Activated naive CD4-positive, alpha-beta T cell treated with anti-CD3 and anti-CD28 coated beads, Interleukin-2, amount 10 ng/mL, durations not matched to agents 7 days and 5 days (primary cell): ENCODE results near the gene PDC.

ENCODE experiments used
- CTCF ChIA-PET: fragments of 350-600 bp; sonication (Branson Sonifier 250); formaldehyde crosslinking; loops from one replicate; lab custom pipeline; 2021; ENCODE audit warnings: antibody characterized with exemption; lab: Charles Lee
- DNase-seq: peaks from one replicate; pipeline ENCODE4 v3.0.0-alpha.2; 2020
- H3K27ac Mint-ChIP-seq: one replicate; pipeline ENCODE4 v1.8.0; 2021; ENCODE audit warnings: mild to moderate bottlenecking, moderate library complexity, mixed read lengths
- H3K27me3 Mint-ChIP-seq: one replicate; pipeline ENCODE4 v1.8.0; 2021; ENCODE audit warnings: mild to moderate bottlenecking, mixed read lengths
- H3K36me3 Mint-ChIP-seq: one replicate; pipeline ENCODE4 v1.8.0; 2021; ENCODE audit warnings: mixed read lengths
- H3K4me1 Mint-ChIP-seq: one replicate; pipeline ENCODE4 v1.8.0; 2021; ENCODE audit warnings: mixed read lengths
- H3K4me3 Mint-ChIP-seq: one replicate; pipeline ENCODE4 v1.8.0; 2021; ENCODE audit warnings: mild to moderate bottlenecking, moderate library complexity, mixed read lengths
- H3K9me3 Mint-ChIP-seq: one replicate; pipeline ENCODE4 v1.8.0; 2021; ENCODE audit warnings: mixed read lengths

Gene PDC

GRCh38 chr1:186443638-186444037 is 17.3 kb downstream of the PDC start:
- Mint-ChIP-seq H3K4me3 (no peak overlapping the region), H3K27ac (no peak overlapping the region), H3K9me3 (no peaks in the 10 kb centered on the region), H3K4me1 (peaks cover 9% of the 10 kb centered on the region), H3K27me3 (no peaks in the 10 kb centered on the region), H3K36me3 (no peaks in the 10 kb centered on the region)
- no peak for DNase-seq
- CTCF ChIA-PET = interaction anchor here (1.3 kb wide), 1 partner anchor 40 kb away, joined by 4 read pairs; no protein-coding TSS in a partner anchor

DNA sequence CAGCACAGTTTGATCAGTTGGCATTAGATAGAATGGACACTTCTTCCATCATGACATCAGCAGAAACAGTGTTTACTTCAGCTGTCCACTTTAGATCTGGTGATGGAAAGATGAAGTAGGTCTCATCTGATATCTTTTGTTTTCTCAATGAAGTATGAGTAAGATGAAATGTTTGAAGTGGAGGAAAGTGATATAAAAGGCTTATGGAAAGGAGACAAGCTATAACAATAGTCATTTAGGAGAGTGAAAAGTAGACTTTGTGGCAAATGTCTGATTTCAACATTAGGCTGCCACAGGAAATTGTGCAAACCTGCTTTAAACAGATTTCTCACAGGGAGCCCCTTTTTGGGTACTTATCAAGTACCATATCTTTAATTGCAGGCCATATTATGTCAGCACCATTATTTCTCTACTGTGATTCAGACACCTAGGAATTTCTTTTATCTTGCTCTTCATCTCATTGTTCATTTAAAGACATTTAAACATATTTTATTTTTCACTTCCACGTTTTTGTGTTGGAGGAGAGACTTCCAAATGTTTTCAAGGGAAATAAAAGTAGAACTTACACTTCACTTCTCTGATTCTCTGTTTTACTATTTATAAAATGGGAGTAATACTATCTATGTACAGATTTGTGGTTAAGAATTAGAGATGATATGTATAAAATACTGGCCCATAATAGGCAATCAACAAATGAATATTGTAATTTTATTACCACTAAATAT is 18.1 kb downstream of the PDC start:
- Mint-ChIP-seq H3K4me3 (no peak overlapping the region), H3K4me1 (peaks cover 9% of the 10 kb centered on the region), H3K36me3 (no peaks in the 10 kb centered on the region), H3K27ac (no peak overlapping the region), H3K9me3 (no peaks in the 10 kb centered on the region), H3K27me3 (no peaks in the 10 kb centered on the region)
- CTCF ChIA-PET = no interaction called here
- DNase-seq = no peak

- CTCF ChIA-PET = no interaction called here
- H3K27me3 Mint-ChIP-seq = no peaks in the 10 kb centered on the region
- H3K36me3 Mint-ChIP-seq = no peaks in the 10 kb centered on the region
- H3K4me1 Mint-ChIP-seq = peaks cover 9% of the 10 kb centered on the region
- DNase-seq = no peak
- H3K27ac Mint-ChIP-seq = no peak overlapping the region
- H3K4me3 Mint-ChIP-seq = no peak overlapping the region
- no peaks in the 10 kb centered on the region for H3K9me3 Mint-ChIP-seq
Measured at GRCh38 chr1:186440584-186440983, 20.3 kb downstream of the PDC start.

- H3K27me3 Mint-ChIP-seq = no peaks in the 10 kb centered on the region
- no peaks in the 10 kb centered on the region for H3K9me3 Mint-ChIP-seq
- CTCF ChIA-PET = no interaction called here
- H3K27ac Mint-ChIP-seq = no peak overlapping the region
- no peaks in the 10 kb centered on the region for H3K36me3 Mint-ChIP-seq
- no peak overlapping the region for H3K4me3 Mint-ChIP-seq
- no peak for DNase-seq
- peaks cover 9% of the 10 kb centered on the region for H3K4me1 Mint-ChIP-seq
Measured at GRCh38 chr1:186438567-186438966, 22.3 kb downstream of the PDC start.

- CTCF ChIA-PET = no interaction called here
- H3K9me3 Mint-ChIP-seq = no peaks in the 10 kb centered on the region
- no peaks in the 10 kb centered on the region for H3K4me1 Mint-ChIP-seq
- DNase-seq = no peak
- no peaks in the 10 kb centered on the region for H3K27me3 Mint-ChIP-seq
- no peak overlapping the region for H3K27ac Mint-ChIP-seq
- no peak overlapping the region for H3K4me3 Mint-ChIP-seq
- H3K36me3 Mint-ChIP-seq = no peaks in the 10 kb centered on the region
Measured at GRCh38 chr1:186435336-186435735, 25.6 kb downstream of the PDC start.

GRCh38 chr1:186429017-186429416 is 31.9 kb downstream of the PDC start:
- no peaks in the 10 kb centered on the region for H3K27me3 Mint-ChIP-seq
- H3K4me1 Mint-ChIP-seq = peaks cover 16% of the 10 kb centered on the region
- no peak overlapping the region for H3K4me3 Mint-ChIP-seq
- peaks cover 21% of the 10 kb centered on the region for H3K36me3 Mint-ChIP-seq
- no peak overlapping the region for H3K27ac Mint-ChIP-seq
- CTCF ChIA-PET = no interaction called here
- no peak for DNase-seq
- no peaks in the 10 kb centered on the region for H3K9me3 Mint-ChIP-seq

DNA sequence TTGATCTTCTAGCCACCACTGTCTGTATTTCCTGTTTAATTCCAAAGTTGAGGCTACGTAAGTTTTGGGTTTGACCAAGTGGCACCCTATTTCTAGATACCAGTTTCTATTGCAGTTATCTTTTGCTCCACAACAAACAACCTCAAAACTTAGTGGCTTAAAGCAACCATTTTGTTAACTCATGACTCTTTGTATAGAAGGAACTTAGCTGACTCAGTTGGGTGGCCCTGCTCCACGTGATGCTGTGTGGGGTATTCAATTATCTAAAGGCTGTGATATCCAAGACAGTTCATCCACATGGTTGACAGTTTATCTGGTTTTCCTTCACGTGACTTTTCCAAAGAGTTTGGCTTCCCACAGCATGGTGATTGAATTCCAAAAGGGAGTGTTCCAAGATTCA is 34.8 kb downstream of the PDC start:
- Mint-ChIP-seq H3K36me3 (peaks cover 22% of the 10 kb centered on the region), H3K9me3 (no peaks in the 10 kb centered on the region), H3K4me3 (no peak overlapping the region), H3K4me1 (peaks cover 25% of the 10 kb centered on the region), H3K27ac (peak overlapping the region; percentile 24), H3K27me3 (no peaks in the 10 kb centered on the region)
- CTCF ChIA-PET = interaction anchor here (1.5 kb wide), 1 partner anchor 10 kb away, joined by 3 read pairs; no protein-coding TSS in a partner anchor
- no peak for DNase-seq

- H3K4me1 Mint-ChIP-seq = peaks cover 36% of the 10 kb centered on the region
- no peak overlapping the region for H3K27ac Mint-ChIP-seq
- H3K9me3 Mint-ChIP-seq = no peaks in the 10 kb centered on the region
- no peaks in the 10 kb centered on the region for H3K27me3 Mint-ChIP-seq
- no peak for DNase-seq
- peaks cover 28% of the 10 kb centered on the region for H3K36me3 Mint-ChIP-seq
- CTCF ChIA-PET = interaction anchor here (1.0 kb wide), 1 partner anchor 20 kb away, joined by 3 read pairs; no protein-coding TSS in a partner anchor
- no peak overlapping the region for H3K4me3 Mint-ChIP-seq
Measured at GRCh38 chr1:186424539-186424938, 36.4 kb downstream of the PDC start.

DNA sequence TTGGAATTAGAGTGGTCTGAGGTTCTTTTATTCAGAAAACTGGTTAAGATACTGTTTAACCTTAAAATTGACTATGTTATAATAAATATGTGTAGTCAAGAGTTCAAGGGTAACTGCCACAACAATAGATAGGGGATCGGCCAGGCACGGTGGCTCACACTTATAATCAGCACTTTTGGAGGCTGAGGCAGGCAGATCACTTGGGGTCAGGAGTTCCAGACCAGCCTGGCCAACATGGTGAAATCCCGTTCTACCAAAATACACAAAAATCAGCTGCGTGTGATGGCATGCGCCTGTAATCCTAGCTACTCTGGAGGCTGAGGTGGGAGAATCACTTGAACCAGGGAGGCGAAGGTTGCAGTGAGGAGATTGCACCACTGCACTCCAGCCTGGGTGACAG is 39.5 kb downstream of the PDC start:
- Mint-ChIP-seq H3K9me3 (no peaks in the 10 kb centered on the region), H3K27me3 (no peaks in the 10 kb centered on the region), H3K4me1 (peaks cover 43% of the 10 kb centered on the region), H3K36me3 (peaks cover 37% of the 10 kb centered on the region), H3K27ac (peak overlapping the region; percentile 90), H3K4me3 (no peak overlapping the region)
- no peak for DNase-seq
- CTCF ChIA-PET = interaction anchor here (0.9 to 1.6 kb wide), 3 partner anchors 12 to 46 kb away, joined by 3 to 6 read pairs (median 4); partner anchors contain the start of genes ODR4 and TPR

DNA sequence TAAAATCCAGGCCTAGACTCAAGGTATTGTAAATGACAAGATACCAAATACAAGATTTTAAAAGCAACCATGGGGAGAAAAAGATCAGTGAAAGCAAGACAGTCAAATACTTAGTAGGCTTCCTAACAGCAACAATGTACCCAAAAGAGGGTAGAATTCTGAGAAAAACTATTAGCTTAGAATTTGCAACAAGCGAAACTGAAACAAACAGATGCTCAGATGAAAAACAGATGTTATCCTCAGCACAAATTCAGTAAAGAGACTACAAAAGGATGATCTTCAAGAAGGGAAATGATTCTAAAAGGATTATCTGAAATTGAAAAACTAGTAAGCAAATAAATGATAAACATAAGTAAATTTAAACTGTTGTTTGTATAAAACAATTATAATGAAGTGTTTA is 40.0 kb downstream of the PDC start:
- no peak for DNase-seq
- Mint-ChIP-seq H3K4me3 (peak overlapping the region; percentile 46), H3K4me1 (peaks cover 38% of the 10 kb centered on the region), H3K9me3 (no peaks in the 10 kb centered on the region), H3K36me3 (peaks cover 33% of the 10 kb centered on the region), H3K27ac (peak overlapping the region; percentile 90), H3K27me3 (no peaks in the 10 kb centered on the region)
- CTCF ChIA-PET = interaction anchor here (0.9 to 1.6 kb wide), 3 partner anchors 11 to 46 kb away, joined by 3 to 6 read pairs (median 4); partner anchors contain the start of genes ODR4 and TPR

- CTCF ChIA-PET = interaction anchor here (0.9 to 1.6 kb wide), 3 partner anchors 11 to 45 kb away, joined by 3 to 6 read pairs (median 4); partner anchors contain the start of genes ODR4 and TPR
- Mint-ChIP-seq H3K27ac (peak overlapping the region; percentile 90), H3K9me3 (no peaks in the 10 kb centered on the region), H3K36me3 (peaks cover 31% of the 10 kb centered on the region), H3K4me3 (no peak overlapping the region), H3K27me3 (no peaks in the 10 kb centered on the region), H3K4me1 (peaks cover 32% of the 10 kb centered on the region)
- no peak for DNase-seq
Measured at GRCh38 chr1:186420311-186420710, 40.6 kb downstream of the PDC start.

DNA sequence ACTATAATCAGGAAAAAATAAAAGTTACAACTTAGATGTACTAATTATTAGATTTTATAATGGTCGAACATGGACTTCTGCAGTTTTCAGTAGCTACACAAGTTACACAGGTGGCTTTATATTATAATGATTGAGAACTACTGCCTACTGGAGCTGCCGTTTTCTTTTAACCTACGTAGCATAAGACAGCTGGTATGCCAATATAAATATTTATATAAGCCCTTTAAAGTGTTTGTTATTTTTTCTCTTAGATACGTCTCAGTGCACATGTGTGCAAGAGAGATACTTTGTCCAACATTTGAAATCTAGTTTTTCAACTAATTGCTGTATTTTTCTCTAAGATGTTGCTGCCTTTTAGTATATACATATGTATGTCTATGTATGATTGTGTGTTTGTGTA is 42.4 kb downstream of the PDC start:
- Mint-ChIP-seq H3K9me3 (no peaks in the 10 kb centered on the region), H3K4me1 (peaks cover 30% of the 10 kb centered on the region), H3K4me3 (no peak overlapping the region), H3K36me3 (peaks cover 24% of the 10 kb centered on the region), H3K27me3 (no peaks in the 10 kb centered on the region), H3K27ac (no peak overlapping the region)
- CTCF ChIA-PET = interaction anchor here (1.7 kb wide), 1 partner anchor 43 kb away, joined by 5 read pairs; the partner anchor contains the start of gene TPR
- DNase-seq = no peak

GRCh38 chr1:186413319-186413718 is 47.6 kb downstream of the PDC start:
- H3K9me3 Mint-ChIP-seq = no peaks in the 10 kb centered on the region
- H3K4me1 Mint-ChIP-seq = peaks cover 3% of the 10 kb centered on the region
- H3K27me3 Mint-ChIP-seq = no peaks in the 10 kb centered on the region
- no peak for DNase-seq
- CTCF ChIA-PET = no interaction called here
- H3K27ac Mint-ChIP-seq = no peak overlapping the region
- H3K36me3 Mint-ChIP-seq = peaks cover 13% of the 10 kb centered on the region
- H3K4me3 Mint-ChIP-seq = no peak overlapping the region

DNA sequence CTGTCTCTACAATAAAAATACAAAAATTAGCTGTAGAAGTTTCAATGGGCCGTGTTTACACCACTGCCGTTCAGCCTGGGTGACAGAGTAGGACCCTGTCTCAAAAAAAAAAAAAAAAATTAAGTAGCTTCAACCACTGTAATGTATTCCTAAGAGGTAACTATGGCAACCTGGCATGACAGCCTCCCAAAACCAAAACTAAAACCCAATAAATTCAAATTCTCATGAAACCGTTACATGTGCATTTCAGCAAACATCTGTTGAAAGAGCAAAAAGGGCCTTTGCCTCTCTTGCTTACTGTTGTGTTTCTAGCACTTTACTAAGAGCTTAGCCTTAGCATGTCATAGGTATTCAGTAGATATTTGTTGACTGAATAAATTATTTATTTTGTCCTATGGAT is 51.8 kb downstream of the PDC start:
- CTCF ChIA-PET = interaction anchor here (1.0 kb wide), 1 partner anchor 12 kb away, joined by 3 read pairs; no protein-coding TSS in a partner anchor
- H3K36me3 Mint-ChIP-seq = peaks cover 16% of the 10 kb centered on the region

More for the DNA sequence above, 51.8 kb downstream of the PDC start:
- H3K9me3 Mint-ChIP-seq = no peaks in the 10 kb centered on the region
- no peaks in the 10 kb centered on the region for H3K27me3 Mint-ChIP-seq
- H3K27ac Mint-ChIP-seq = no peak overlapping the region
- no peak overlapping the region for H3K4me3 Mint-ChIP-seq
- peaks cover 8% of the 10 kb centered on the region for H3K4me1 Mint-ChIP-seq
- no peak for DNase-seq
